Ovary (tissue), 9 donors: ENCODE results near the gene MLNR. TPM values are rescaled to one million over a fixed set of nuclear protein-coding genes. Genes with fewer than 3 reads are reported as not detected.

Experiments used
- DNase-seq, 5 donors: peaks; one replicate each; pipeline ENCODE4 v3.0.0-alpha.2; 2019 to 2020
- H3K27ac ChIP-seq, 2 donors: fragments of 200-600 bp; one replicate each; pipeline versions ENCODE4 v1.5.1 to v1.8.0; 2019 to 2022
- H3K27me3 ChIP-seq: fragments of 200-600 bp; one replicate; pipeline ENCODE4 v1.8.0; 2022
- H3K36me3 ChIP-seq: fragments of 200-600 bp; sonication (generic); one replicate; pipeline ENCODE4 v1.5.1; 2019
- H3K4me1 ChIP-seq: one replicate; pipeline ENCODE4 v1.8.1; 2013; ENCODE audit warnings: mild to moderate bottlenecking, moderate library complexity; ENCODE audit not compliant: insufficient read depth
- H3K4me3 ChIP-seq: fragments of 200-600 bp; sonication (generic); one replicate; pipeline ENCODE4 v1.5.1; 2017
- H3K9me3 ChIP-seq, 2 donors: fragments of 200-600 bp in 1 of 2; sonication (generic) in 1 of 2; one replicate each; pipeline versions ENCODE4 v1.5.1 to v1.8.1; 2013 to 2019; ENCODE audit warnings: mild to moderate bottlenecking in 1 of 2, moderate library complexity in 1 of 2
- CTCF ChIP-seq, 3 donors: fragments of 450-650 bp in 2 of 3; fragments of 200-600 bp in 1 of 3; IDR thresholded peaks; one replicate each; pipeline versions ENCODE4 v1.5.1 to v1.8.0; 2016 to 2022; ENCODE audit warnings: antibody characterized with exemption in 3 of 3, mild to moderate bottlenecking in 1 of 3
- EP300 ChIP-seq: sonication (generic); formaldehyde crosslinking; IDR thresholded peaks from one replicate; pipeline ENCODE4 v1.6.1; 2017; ENCODE audit warnings: antibody characterized with exemption
- POLR2A ChIP-seq: fragments of 450-650 bp; IDR thresholded peaks from one replicate; pipeline ENCODE4 v1.6.1; 2017; ENCODE audit warnings: antibody characterized with exemption, mild to moderate bottlenecking, moderate library complexity
- WGBS, 3 donors: extraction: QIAGEN DNeasy Blood & Tissue Kit in 1 of 3; methylation state at CpG; one replicate each; pipeline versions ENCODE4 v1.1.5 to v1.1.7; 2013 to 2017; 5-methylcytosine and 5-hydroxymethylcytosine counted together
- intact Hi-C, 4 donors: fragments of 100-400 bp; cut with DNase I; formaldehyde crosslinking; loops; one replicate each; pipeline versions ENCODE4 v1.11.0 to v1.15.1; 2022 to 2023
- polyA plus RNA-seq, 2 donors: library from polyadenylated mRNA; stranded (reverse); fragments of 200-250 nt in 1 of 2; fragments of 350-450 nt in 1 of 2; fragmentation: Illumina TruSeq in 1 of 2; extraction: RNeasy Lipid Tissue Mini Kit (QIAGEN cat#74804) in 1 of 2; gene quantifications; one replicate each; pipeline ENCODE4 v1.2.3, GENCODE V29; 2013 to 2014
- total RNA-seq, 7 donors: library from RNA; depleted of rRNA in 2 of 7; stranded (reverse); fragments of >200 nt in 2 of 7; fragmentation: NEBNext Ultra II Directional in 3 of 7; extraction: Animal tissue kit (Norgen Biotek cat#: 25700) in 3 of 7; gene quantifications; one replicate each; pipeline versions ENCODE4 v1.1.0 to v1.2.4, GENCODE V29; 2016 to 2023
- donor health status: DM: no; HTN: no; CAD: no; lungs with moderate emphysema.
- donor health status: DM: no; HTN: no; CAD: no.
- donor health status: Bipolar disorder and iron deficiency.
- donor health status: DM: yes; HTN: yes; CAD: no.
- donor health status: DM: no; HTN: no; CAD: no.
- donor health status: DM: yes; HTN: yes; CAD: no.

MLNR gene
- total and polyA plus RNA-seq, 9 donors, result not detected

GRCh38 chr13:49248622-49249002 is 28.5 kb downstream of the MLNR start:
- intact Hi-C loops, result loop anchor here in 1 of 4 donors (5.0 kb wide), 1 partner anchor 189 kb away; no protein-coding TSS in a partner anchor
- Histone ChIP-seq H3K9me3 (no peaks in the 10 kb centered on the region), H3K4me3 (peak overlapping the region; percentile 71), H3K27ac (peak overlapping the region in 1 of 2 donors; percentile 88), H3K4me1 (no peaks in the 10 kb centered on the region), H3K36me3 (no peaks in the 10 kb centered on the region), H3K27me3 (no peaks in the 10 kb centered on the region)
- 4 to 8% (median 6%) methylated on average over 6 of the region's 6 CpGs for WGBS, 3 donors
- TF ChIP-seq EP300, result no peak
- TF ChIP-seq CTCF (IDR thresholded peaks at IDR 0.05), result no peak
- no peak for TF ChIP-seq POLR2A
- DNase-seq, result no peak

DNA sequence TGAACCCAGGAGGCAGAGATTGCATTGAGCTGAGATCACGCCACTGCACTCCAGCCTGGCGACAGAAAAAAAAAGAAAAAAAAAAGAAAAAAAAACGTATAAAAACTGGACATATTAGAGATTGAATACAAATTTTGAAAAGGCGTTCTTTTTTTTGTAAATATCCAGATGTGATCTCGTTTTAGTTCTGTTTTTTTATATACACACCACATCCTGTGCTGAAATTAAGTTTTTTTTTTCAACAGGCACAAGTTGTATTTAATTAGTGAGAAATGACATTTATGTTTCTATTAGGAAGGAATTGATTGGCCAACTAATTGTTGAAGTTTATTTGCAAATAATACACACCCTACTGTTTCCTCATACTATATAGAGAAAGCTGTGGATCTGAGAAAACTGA is 31.2 kb downstream of the MLNR start:
- intact Hi-C loops, result no loop called here
- Histone ChIP-seq H3K27me3 (no peaks in the 10 kb centered on the region), H3K4me3 (no peak overlapping the region), H3K9me3 (no peaks in the 10 kb centered on the region), H3K27ac (no peak overlapping the region), H3K4me1 (peaks cover 2% of the 10 kb centered on the region), H3K36me3 (no peaks in the 10 kb centered on the region)
- 78 to 82% (median 81%) methylated on average over 5 of the region's 5 CpGs for WGBS, 3 donors
- TF ChIP-seq POLR2A, result no peak
- TF ChIP-seq CTCF (IDR thresholded peaks at IDR 0.05), result no peak
- TF ChIP-seq EP300, result no peak
- DNase-seq, result no peak

- intact Hi-C loops, result no loop called here
- Histone ChIP-seq H3K36me3 (no peaks in the 10 kb centered on the region), H3K4me1 (peaks cover 2% of the 10 kb centered on the region), H3K27ac (no peak overlapping the region), H3K4me3 (no peak overlapping the region), H3K9me3 (no peaks in the 10 kb centered on the region), H3K27me3 (no peaks in the 10 kb centered on the region)
- DNase-seq, result no peak
- no peak for TF ChIP-seq CTCF (IDR thresholded peaks at IDR 0.05)
- TF ChIP-seq EP300, result no peak
- no peak for TF ChIP-seq POLR2A
- 95 to 100% (median 100%) methylated on average over 1 of the region's 1 CpG for WGBS, 3 donors
Observed at GRCh38 chr13:49253310-49253709, 33.2 kb downstream of the MLNR start.

DNA sequence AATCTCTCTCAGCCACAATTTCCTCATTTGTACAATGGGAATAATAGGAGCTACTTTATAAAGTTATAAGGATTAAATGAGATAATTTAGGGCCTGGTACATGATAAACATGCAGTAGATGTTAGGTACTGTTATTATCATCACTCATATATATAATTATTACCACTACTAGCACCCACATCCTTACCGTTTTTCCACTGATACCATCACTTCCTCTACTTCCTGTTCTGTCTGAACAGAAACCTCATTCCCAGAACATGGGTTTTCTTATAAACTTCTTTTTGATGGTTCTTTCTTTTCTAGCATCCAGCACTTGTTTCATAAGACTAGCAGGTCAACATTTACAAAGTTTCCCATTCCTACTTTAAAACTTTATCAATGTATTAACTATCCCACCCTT is 33.9 kb downstream of the MLNR start:
- intact Hi-C loops, result no loop called here
- Histone ChIP-seq H3K36me3 (no peaks in the 10 kb centered on the region), H3K27me3 (no peaks in the 10 kb centered on the region), H3K27ac (no peak overlapping the region), H3K4me3 (no peak overlapping the region), H3K9me3 (no peaks in the 10 kb centered on the region), H3K4me1 (peaks cover 2% of the 10 kb centered on the region)
- WGBS, 3 donors, result 70 to 82% (median 76%) methylated on average over 1 of the region's 1 CpG
- DNase-seq, result no peak
- no peak for TF ChIP-seq POLR2A

DNA sequence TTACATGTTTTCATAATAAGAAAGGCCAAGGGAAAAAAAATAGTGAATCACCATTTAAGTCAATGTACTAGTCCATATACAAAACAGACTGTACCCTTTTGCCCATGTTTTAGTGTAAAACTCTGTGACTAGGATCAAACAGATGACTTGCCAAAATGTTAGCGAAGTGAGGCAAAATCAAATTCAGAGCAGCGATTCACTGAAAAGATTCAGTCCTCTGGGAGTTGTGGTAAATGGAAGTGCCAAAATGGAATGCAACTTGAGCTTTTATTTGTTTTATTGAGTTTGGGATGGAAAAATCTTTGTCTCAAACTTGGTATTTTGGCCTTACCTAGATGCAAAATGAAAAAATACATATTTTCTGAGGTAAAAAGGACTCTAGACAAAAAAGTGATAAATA is 36.7 kb downstream of the MLNR start:
- no peak for DNase-seq

More for the DNA sequence above, 36.7 kb downstream of the MLNR start:
- peaks cover 5% of the 10 kb centered on the region for H3K4me1 ChIP-seq
- no peak for TF ChIP-seq CTCF (IDR thresholded peaks at IDR 0.05)
- no peak for TF ChIP-seq EP300
- no peak for TF ChIP-seq POLR2A
- H3K27ac ChIP-seq, result no peak overlapping the region
- intact Hi-C loops, result no loop called here
- H3K36me3 ChIP-seq, result no peaks in the 10 kb centered on the region
- H3K27me3 ChIP-seq, result no peaks in the 10 kb centered on the region
- 42 to 55% (median 54%) methylated on average over 2 of the region's 2 CpGs for WGBS, 3 donors
- H3K4me3 ChIP-seq, result no peak overlapping the region
- H3K9me3 ChIP-seq, result no peaks in the 10 kb centered on the region
